ENCODE data around the gene TDRD9.

The TDRD9 gene

GRCh38 chr14:104031384-104031783, 103.1 kb downstream of the TDRD9 start:
- no peak for DNase-seq (ENCODE audit: low spot score)

DNA sequence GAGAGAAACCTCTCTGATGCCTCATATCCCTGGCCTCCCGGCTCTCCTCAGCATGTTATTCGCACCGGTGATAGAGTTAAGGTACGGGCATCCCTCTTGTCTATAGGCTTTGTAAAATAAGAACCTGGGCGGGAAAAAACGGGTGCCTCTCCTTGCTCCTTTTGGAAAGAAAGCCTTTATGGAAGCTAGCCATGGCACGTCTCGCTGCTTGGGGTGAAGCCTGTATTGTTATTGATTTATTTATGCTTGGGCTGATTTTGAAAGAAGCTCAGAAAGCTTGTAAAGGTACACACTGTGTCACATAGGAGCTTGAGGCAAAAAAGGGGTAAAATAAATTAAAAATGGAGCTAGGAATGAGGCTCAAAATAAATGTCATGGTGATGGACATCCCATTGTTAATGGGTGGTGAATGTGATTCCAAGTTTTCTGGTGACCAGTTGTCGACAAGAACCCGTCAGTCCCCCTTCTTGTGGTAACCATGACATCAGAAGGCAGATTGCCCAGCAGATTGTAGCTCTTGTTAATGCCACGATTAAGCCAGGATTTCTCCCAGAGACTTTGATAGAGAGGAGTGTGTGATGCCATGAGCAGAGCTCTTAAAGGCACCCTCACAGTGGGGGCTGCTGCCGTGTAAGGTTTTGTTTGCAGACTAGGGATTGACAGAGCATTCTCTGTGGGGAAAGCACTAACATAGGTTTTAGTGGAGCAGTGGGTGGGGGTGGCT, 106.9 kb downstream of the TDRD9 start:
- no peak for DNase-seq (ENCODE audit: low spot score)

GRCh38 chr14:104036212-104036611, 108.0 kb downstream of the TDRD9 start:
- DNase-seq (ENCODE audit: low spot score) = no peak

DNA sequence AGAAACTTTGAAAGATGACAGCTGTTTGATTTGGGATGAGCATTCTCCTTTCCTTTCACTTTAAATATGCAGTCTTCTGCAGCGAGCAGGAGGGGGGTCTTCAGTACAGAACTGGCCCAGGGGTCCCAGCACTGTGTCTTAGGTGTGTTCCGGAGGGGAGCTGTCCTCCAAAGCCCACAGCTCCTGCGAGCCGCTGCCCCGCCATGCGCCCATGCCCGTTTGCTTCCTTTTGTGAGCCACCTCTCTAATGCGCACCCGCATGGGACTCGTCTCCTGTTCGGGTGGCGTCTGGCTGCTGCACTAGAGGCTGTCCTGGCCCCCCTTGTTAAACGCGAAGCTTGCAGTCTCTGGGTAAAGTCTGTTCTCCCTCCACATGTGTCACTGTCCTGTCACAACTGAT, 108.8 kb downstream of the TDRD9 start:
- DNase-seq (ENCODE audit: low spot score) = no peak

DNA sequence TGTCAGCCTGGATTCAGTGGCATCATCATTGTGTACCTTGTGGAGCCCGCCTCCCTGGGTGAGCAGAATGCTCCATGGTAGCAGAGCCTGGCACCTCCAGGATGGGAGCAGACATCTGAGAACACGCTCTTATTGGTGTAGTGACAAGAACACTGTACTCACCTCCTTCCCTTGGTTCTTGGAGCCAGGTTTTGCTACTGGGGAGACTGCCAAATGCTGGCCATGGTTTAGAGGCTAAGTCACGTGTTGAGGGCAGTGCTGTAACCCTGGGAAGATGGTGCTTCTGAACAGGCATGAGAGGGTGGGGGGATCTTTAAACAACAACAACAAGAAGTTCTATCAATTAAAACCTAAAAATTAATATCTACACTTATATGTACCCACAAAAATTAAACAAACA, 109.6 kb downstream of the TDRD9 start:
- DNase-seq (ENCODE audit: low spot score) = no peak

DNA sequence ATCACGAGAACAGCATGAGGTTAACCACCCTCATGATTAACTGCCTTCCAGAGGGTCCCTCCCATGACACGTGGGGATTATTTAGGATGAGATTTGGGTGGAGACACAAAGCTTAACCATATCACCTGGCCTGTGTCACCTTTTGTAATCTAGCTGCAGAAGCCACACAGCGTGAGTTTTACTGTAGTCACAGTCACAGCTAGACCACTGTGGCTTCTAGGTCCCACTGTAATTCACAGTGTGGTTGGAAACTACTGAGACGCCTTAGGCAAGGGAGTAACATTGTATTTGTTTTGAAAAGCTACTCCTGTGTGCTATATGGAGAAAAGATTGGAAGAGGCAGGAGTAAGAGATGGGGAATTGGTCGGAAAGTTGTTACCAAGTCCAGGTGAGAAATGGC, 111.0 kb downstream of the TDRD9 start:
- DNase-seq (ENCODE audit: low spot score) = no peak

DNA sequence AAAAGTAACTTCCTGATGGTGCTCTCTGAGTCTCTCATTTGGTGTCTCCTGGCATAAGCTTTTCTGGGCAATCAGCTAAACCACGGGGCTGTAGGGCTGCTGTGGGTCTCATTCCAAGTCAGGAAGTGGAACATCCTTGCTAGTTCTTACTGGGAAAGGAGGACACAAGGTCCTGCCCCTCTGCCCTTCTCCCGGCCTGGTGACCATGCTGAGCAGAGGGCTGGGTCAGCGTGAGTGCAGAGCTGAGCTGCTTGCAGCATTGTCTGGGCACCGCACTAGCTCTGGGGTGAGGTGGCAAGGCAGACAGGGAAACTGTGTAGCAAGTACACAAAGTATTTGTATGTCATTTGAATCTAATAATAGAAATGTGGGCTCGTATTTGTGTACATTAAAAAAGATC, 112.3 kb downstream of the TDRD9 start:
- DNase-seq (ENCODE audit: low spot score) = no peak

DNA sequence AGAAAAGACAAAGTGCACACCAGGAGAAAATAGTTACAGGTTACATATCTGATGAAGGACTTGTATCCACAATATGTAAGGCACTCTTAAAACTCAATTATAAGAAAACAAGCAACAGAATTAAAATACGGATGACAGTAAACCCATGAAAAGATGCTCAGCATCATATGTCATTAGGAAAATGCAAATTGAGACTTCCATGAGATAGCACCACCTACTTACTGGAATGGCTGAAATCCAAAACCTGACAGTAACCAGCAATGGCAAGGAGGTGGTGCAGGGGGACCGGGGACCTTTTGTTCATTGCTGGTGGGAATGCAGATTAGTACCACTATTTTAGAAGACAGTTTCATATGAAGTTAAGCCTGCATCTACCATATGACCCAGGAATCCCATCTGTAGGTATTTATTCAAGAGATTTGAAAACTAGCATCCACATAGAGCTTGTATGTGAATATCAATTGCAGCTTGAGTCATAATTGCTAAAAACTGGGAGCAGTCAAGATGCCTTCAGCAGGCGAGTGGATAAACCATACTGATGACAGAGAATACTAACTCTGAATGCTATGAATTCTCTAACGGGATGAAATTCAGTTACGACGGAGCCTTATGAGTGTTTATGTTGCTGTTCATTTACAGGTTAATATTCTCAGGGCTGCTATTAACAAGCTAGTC, 113.3 kb downstream of the TDRD9 start:
- DNase-seq (ENCODE audit: low spot score) = no peak

DNA sequence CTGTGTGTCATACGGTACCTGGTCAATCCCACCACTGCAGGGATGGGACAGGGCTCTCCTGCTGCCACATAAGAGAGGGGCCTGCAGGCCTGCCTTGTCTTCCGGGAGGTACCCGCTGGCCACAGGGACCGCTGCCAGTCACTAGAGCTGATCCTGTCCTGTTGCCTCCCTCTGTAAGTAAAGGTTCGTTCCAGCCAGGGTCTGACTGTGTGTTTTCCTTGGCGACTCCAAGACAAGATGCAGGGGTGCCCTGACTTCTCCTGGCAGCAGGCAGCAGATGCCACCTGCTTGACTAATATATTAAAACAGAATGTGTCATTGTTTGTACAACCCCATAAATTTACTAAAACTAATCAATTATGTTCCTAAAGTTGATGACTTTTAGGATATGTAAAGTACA, 115.8 kb downstream of the TDRD9 start:
- no peak for DNase-seq (ENCODE audit: low spot score)

- no peak for DNase-seq (ENCODE audit: low spot score)
Measured at GRCh38 chr14:104047761-104048160, 119.5 kb downstream of the TDRD9 start.

- no peak for DNase-seq (ENCODE audit: low spot score)
Measured at GRCh38 chr14:104048758-104049507, 120.7 kb downstream of the TDRD9 start.

DNA sequence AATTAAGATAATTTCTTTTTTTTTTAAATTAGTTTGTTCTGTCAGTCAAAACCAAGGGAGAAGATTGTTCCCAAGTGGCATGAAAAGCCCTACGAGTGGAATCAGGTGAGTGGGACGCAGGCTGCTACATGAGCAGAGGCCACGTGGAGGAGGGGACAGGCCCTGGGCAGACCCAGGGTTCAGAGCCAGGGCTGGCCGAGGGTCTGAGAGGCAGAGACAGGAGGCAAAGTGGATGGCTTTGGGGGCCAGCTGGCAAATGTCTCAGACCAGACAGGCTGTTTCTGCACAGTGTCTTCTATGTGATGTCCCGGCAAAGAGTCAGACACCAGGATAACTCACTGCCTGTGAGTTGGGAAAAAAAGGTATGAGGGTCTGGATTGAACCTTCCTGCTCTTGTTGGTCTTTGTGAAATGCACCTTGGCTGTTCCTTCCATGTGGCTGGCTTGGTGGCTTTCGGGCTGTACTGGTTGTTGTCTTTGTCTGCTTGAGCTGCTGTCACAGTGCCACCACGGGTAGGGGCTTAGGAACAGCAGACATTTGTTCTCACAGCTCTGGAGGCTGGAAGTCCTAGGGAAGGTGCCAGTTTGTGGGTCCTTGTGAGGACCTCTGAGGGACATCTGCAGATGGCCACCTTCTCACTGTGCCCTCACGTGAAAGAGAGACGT, 121.5 kb downstream of the TDRD9 start:
- DNase-seq (ENCODE audit: low spot score) = no peak

GRCh38 chr14:104051092-104051813, 123.0 kb downstream of the TDRD9 start:
- no peak for DNase-seq (ENCODE audit: low spot score)

DNA sequence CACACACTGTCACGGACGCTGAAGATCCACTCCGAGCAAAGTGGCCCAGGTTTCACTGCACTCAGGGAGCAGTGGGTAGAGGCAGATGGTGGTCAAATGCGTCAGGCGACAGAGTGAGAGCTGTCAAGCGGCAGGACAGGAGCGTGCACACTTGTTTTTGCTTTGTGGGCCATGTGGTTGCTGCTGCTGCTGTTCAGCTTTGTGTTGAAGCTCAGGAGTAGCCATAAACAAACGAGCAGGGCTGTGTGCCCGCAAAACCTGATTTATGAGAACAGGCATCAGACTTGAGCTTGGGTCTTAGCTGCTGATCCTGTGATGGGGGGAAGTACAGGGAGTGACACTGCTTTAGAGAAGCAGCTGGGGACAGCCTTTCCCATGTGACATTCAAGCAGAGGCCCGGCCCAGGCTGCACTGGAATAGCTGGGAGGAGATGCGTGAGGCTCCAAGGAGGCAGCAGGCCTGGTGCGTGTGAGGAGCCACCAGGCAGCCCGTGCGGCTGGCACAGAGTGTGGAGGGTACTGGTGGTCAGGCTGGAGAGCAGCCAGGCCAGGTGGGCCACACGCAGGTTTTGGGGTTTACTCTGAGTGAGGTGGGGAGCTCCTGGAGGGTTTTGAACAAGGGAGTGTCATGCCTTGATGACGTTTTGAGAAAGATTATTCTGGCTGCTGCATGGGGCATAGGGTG, 126.1 kb downstream of the TDRD9 start:
- no peak for DNase-seq (ENCODE audit: low spot score)

GRCh38 chr14:104062281-104062680, 134.0 kb downstream of the TDRD9 start:
- DNase-seq (ENCODE audit: low spot score) = no peak

DNA sequence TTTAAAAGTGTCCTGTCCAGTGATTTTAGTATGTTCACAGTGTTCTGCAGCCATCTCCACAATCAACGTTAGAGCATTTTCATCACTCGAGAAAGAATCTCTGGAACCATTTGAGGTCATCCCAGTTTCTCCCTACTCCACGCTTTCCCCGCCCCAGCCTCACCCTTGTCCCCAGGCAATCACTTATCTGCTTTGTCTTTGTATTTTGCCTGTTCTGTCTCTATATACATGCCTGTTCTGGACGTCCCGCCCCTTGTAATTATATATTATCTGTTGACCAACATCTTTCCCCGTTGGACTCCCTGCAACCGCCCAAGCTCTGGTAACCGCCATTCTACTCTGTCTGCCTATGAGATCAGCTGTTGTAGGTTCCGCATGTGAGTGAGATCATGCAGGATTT, 135.7 kb downstream of the TDRD9 start:
- no peak for DNase-seq (ENCODE audit: low spot score)

DNA sequence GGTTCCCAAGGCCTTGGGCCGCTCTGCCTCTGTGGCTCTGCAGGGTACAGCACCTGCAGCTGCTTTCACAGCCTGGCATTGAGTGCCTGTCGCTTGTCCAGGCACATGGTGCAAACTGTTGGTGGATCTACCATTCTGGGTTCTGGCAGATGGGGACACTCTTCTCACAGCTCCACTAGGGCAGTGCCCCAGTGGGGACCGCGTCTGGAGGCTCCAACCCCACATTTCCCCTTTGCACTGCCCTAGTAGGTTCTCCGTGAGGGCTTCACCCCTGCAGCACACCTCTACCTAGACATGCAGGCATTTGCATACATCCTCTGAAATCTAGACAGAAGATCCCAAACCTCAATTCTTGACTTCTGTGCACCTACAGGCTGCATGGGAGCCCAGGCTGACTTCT, 138.0 kb downstream of the TDRD9 start:
- DNase-seq (ENCODE audit: low spot score) = no peak

GRCh38 chr14:104066719-104067295, 138.6 kb downstream of the TDRD9 start:
- no peak for DNase-seq (ENCODE audit: low spot score)

GRCh38 chr14:104069541-104069940, 141.3 kb downstream of the TDRD9 start:
- DNase-seq (ENCODE audit: low spot score) = no peak

DNA sequence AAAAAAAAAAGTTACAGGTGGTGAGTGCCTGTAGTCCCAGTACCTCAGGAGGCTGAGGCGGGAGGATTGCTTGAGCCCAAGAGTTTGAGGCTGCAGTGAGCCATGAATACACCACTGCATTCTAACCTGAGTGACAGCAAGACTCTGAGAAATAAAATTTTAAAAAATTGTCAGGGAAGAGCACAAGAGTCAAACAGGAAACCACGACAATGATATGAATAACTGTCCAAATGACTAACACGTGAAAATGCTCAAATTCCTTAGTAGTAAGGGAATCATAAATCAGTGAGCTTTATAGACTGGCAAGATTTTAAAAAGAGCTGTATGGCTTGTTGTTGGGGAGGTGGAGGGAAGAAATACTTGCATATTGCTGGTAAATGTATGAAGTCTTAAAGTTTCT, 144.3 kb downstream of the TDRD9 start:
- DNase-seq (ENCODE audit: low spot score) = no peak

GRCh38 chr14:104073764-104074163, 145.5 kb downstream of the TDRD9 start:
- DNase-seq (ENCODE audit: low spot score) = no peak

Measured in HuH-7 (cell line).